AG04450 (cell line): ENCODE results near the gene TACC2. TPM values are rescaled to one million over a fixed set of nuclear protein-coding genes. Genes with fewer than 3 reads are reported as not detected.

Source experiments
- CTCF ChIA-PET: fragments of 300-600, 350-600 bp; formaldehyde crosslinking; extraction: SDS; loops from one replicate; lab custom pipeline; 2022; ENCODE audit warnings: antibody characterized with exemption, inconsistent platforms; lab: Charles Lee
- POLR2A ChIA-PET: fragments of 350-600 bp; formaldehyde crosslinking; extraction: SDS; loops from one replicate; lab custom pipeline; 2021; ENCODE audit warnings: antibody characterized with exemption, inconsistent platforms; lab: Yijun Ruan, JAX
- DNase-seq: peaks from one replicate; pipeline ENCODE4 v3.0.0-alpha.2; 2011; ENCODE audit warnings: low read depth, low spot score
- H3K27ac ChIP-seq: one replicate; pipeline ENCODE4 v1.5.1; 2012; ENCODE audit warnings: low read depth, low read length, control low read depth
- H3K27me3 ChIP-seq: one replicate; pipeline ENCODE4 v1.6.0; 2012; ENCODE audit warnings: low read length; ENCODE audit not compliant: control insufficient read depth, insufficient read depth
- H3K4me3 ChIP-seq: 2 replicates; pipeline ENCODE4 v1.5.1; 2011; ENCODE audit warnings: mild to moderate bottlenecking, low read depth, low read length, control low read depth
- H3K9me3 ChIP-seq: 2 replicates; pipeline ENCODE4 v1.5.1; 2012; ENCODE audit warnings: low read length; ENCODE audit not compliant: control insufficient read depth, insufficient read depth
- CTCF ChIP-seq: IDR thresholded peaks from 2 replicates; pipeline ENCODE4 v1.5.1; 2011; ENCODE audit warnings: low read depth, low read length, control low read depth, inconsistent platforms
- polyA plus RNA-seq: library from polyadenylated mRNA; depleted of rRNA; stranded (reverse); fragments of >200 nt; gene quantifications from 2 replicates; pipeline ENCODE4 v1.2.3, GENCODE V29; 2011

Gene TACC2
- polyA plus RNA-seq, 1 experiment = 16.8 TPM

- POLR2A ChIA-PET = interaction anchor here (0.6 to 0.8 kb wide), 2 partner anchors 22 to 23 kb away, joined by 3 read pairs; no protein-coding TSS in a partner anchor
- CTCF ChIA-PET = interaction anchor here (0.6 to 3.3 kb wide), 3 partner anchors 8 to 151 kb away, joined by 3 to 12 read pairs (median 4); no protein-coding TSS in a partner anchor
- no peak overlapping the region for H3K4me3 ChIP-seq
- H3K9me3 ChIP-seq = peaks cover 5% of the 10 kb centered on the region; the same call in 1 of the 2 replicates
- no peaks in the 10 kb centered on the region for H3K27me3 ChIP-seq
- no peak for TF ChIP-seq CTCF
- H3K27ac ChIP-seq = no peak overlapping the region
- no peak for DNase-seq
Observed at GRCh38 chr10:122117475-122117874, 128.5 kb downstream of the TACC2 start.

GRCh38 chr10:122120008-122120744 lies 131.2 kb downstream of the TACC2 start:
- POLR2A ChIA-PET = interaction anchor here (0.6 kb wide), 1 partner anchor 19 kb away, joined by 3 read pairs; no protein-coding TSS in a partner anchor
- no peak for DNase-seq
- no peak for TF ChIP-seq CTCF
- CTCF ChIA-PET = interaction anchor here (0.7 to 1.9 kb wide), 2 partner anchors 23 to 25 kb away, joined by 4 to 6 read pairs; no protein-coding TSS in a partner anchor
- Histone ChIP-seq H3K27ac (no peak overlapping the region), H3K9me3 (no peaks in the 10 kb centered on the region), H3K4me3 (no peak overlapping the region), H3K27me3 (no peaks in the 10 kb centered on the region)

- TF ChIP-seq CTCF = no peak
- POLR2A ChIA-PET = no interaction called here
- no peaks in the 10 kb centered on the region for H3K9me3 ChIP-seq
- no peaks in the 10 kb centered on the region for H3K27me3 ChIP-seq
- no peak overlapping the region for H3K27ac ChIP-seq
- H3K4me3 ChIP-seq = no peak overlapping the region
- CTCF ChIA-PET = no interaction called here
- no peak for DNase-seq
Observed at GRCh38 chr10:122121059-122121458, 132.1 kb downstream of the TACC2 start.

GRCh38 chr10:122122493-122122892 lies 133.5 kb downstream of the TACC2 start:
- no peaks in the 10 kb centered on the region for H3K27me3 ChIP-seq
- no peak overlapping the region for H3K4me3 ChIP-seq
- TF ChIP-seq CTCF = no peak
- ChIA-PET POLR2A (interaction anchor here (0.7 to 1.2 kb wide), 2 partner anchors 10 to 42 kb away, joined by 3 to 4 read pairs; no protein-coding TSS in a partner anchor), CTCF (interaction anchor here (0.6 to 1.0 kb wide), 3 partner anchors 10 to 368 kb away, joined by 3 read pairs; no protein-coding TSS in a partner anchor)
- no peak overlapping the region for H3K27ac ChIP-seq
- no peak for DNase-seq
- H3K9me3 ChIP-seq = no peaks in the 10 kb centered on the region

- CTCF ChIA-PET = no interaction called here
- no peak overlapping the region for H3K4me3 ChIP-seq
- no peaks in the 10 kb centered on the region for H3K9me3 ChIP-seq
- H3K27me3 ChIP-seq = no peaks in the 10 kb centered on the region
- no peak overlapping the region for H3K27ac ChIP-seq
- no peak for TF ChIP-seq CTCF
- POLR2A ChIA-PET = no interaction called here
- no peak for DNase-seq
Observed at GRCh38 chr10:122123186-122123585, 134.2 kb downstream of the TACC2 start.
